ENCODE results near the gene PAQR5. TPM values are rescaled to one million over a fixed set of nuclear protein-coding genes. Genes with fewer than 3 reads are reported as not detected.

Gene PAQR5
- total and polyA plus RNA-seq, 9 of the 15 experiments (the other 6 are each of a cell fraction or from before 2014, with no cell fraction given) = 0.04 to 0.08 TPM; not detected in 7

- TF ChIP-seq HMGXB4 (CRISPR knock-in tag; IDR thresholded peaks at IDR 0.05) = peak; percentile 87; the same call in 1 of the 2 replicates
- TF ChIP-seq ZNF740 (CRISPR knock-in tag; IDR thresholded peaks at IDR 0.05) = no peak
- no peak for TF ChIP-seq ZNF740 (tag; IDR thresholded peaks at IDR 0.05)
- TF ChIP-seq ATF7 (IDR thresholded peaks at IDR 0.05) = peak; percentile 58; the same call in 1 of the 2 replicates
- TF ChIP-seq ELF4 (CRISPR knock-in tag; IDR thresholded peaks at IDR 0.05) = no peak
- peak; percentile 98 for TF ChIP-seq FIP1L1 (IDR thresholded peaks at IDR 0.05; ENCODE audit: low read depth, low read length, poor library complexity, severe bottlenecking)
- peak; percentile 71 for TF ChIP-seq PHF20 (IDR thresholded peaks at IDR 0.05; ENCODE audit: partially characterized antibody)
- no peak; the same call in 1 of the 2 replicates for TF ChIP-seq STAT6 (CRISPR knock-in tag; IDR thresholded peaks at IDR 0.05)
- no peak for TF ChIP-seq ZBTB2 (IDR thresholded peaks at IDR 0.05)
- peak; percentile 63 for TF ChIP-seq ETV5 (CRISPR knock-in tag; IDR thresholded peaks at IDR 0.05; ENCODE audit: low read depth)
- no peak for TF ChIP-seq ATF4 (CRISPR knock-in tag; IDR thresholded peaks at IDR 0.05)
- no peak for TF ChIP-seq RFX5 (IDR thresholded peaks at IDR 0.05; ENCODE audit: low read depth, low read length)
- peak; percentile 100 for TF ChIP-seq RBFOX2 (IDR thresholded peaks at IDR 0.05; ENCODE audit: low read depth, low read length)
- TF ChIP-seq TSHZ1 (CRISPR knock-in tag; IDR thresholded peaks at IDR 0.05) = no peak
- no peak for TF ChIP-seq ZNF436 (CRISPR knock-in tag; IDR thresholded peaks at IDR 0.05)
Observed at GRCh38 chr15:69452692-69453521, 154.2 kb downstream of the PAQR5 start, which contains the start of gene RPLP1 (continued).
